GM12892 (cell line): Measurements from ENCODE around the gene TSKU.

Source experiments
- DNase-seq: peaks from one replicate; pipeline ENCODE4 v3.0.0; 2011; ENCODE audit not compliant: insufficient read length
- FAIRE-seq: peaks from 2 replicates; lab custom pipeline; 2011; peaks lifted over from hg19 to GRCh38; lab: Jason Lieb, UNC
- POLR2A ChIP-seq: IDR thresholded peaks from 2 replicates; pipeline ENCODE4 v1.6.1; 2011; ENCODE audit warnings: low read depth, low read length, control low read depth
- POLR2AphosphoS5 ChIP-seq: IDR thresholded peaks from 2 replicates; pipeline ENCODE4 v1.6.1; 2011; ENCODE audit warnings: low read depth, low read length, control low read depth
- TAF1 ChIP-seq: IDR thresholded peaks from 2 replicates; pipeline ENCODE4 v1.6.1; 2011; ENCODE audit warnings: low read depth, mild to moderate bottlenecking, control low read depth, low read length, borderline replicate concordance

TSKU gene

DNA sequence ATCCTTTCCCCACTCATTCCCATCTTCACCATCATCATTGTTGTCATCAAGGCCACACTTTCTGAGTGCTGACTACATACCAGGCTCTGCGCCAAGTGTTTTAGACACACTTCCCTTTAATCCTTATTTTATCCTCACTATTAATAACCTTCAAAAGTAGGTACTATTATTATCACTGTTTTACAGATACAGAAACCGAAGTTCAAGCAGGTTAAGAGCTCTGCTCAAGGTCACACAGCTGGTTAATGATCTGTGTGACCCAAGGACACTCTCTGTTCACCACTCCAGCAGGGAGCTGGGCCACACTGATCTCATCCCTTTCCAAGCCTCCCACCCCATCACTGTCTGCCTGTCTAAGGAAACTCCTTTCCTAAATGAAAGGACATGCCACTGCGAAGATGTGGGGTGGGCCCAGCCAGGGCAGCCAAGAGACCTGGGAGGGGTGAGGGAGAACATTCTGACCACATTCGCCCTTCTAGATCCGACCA is 17.2 kb upstream of the TSKU start:
- no peak for DNase-seq
- no peak for FAIRE-seq

GRCh38 chr11:76766521-76766920 is 16.6 kb upstream of the TSKU start:
- TF ChIP-seq TAF1: no peak
- no peak for TF ChIP-seq POLR2A
- TF ChIP-seq POLR2AphosphoS5: no peak
- DNase-seq (no peak), FAIRE-seq (no peak)

More for the DNA sequence above, 17.2 kb upstream of the TSKU start:
- no peak for TF ChIP-seq TAF1
- TF ChIP-seq POLR2A: no peak
- no peak for TF ChIP-seq POLR2AphosphoS5

DNA sequence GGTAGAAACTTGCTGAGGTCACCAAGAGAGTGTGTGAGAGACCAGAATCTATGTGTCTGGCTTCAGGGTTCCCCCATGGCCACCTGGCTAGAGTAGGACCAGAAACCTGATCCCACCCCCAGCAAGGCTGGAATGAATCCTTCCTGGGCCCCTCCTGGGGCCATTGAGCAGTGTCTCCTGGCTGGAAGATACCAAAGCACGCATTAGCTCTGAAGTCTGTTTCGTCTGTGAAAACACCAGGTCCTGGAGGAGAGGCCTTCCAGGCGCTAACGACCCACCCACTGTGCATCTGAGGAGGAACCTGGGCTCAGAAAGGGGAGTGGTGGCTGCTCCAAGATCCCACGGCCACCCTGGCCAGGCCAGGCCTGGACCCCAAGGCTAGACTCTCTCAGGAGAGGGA is 15.5 kb upstream of the TSKU start:
- DNase-seq (no peak), FAIRE-seq (no peak)
- no peak for TF ChIP-seq POLR2A
- no peak for TF ChIP-seq POLR2AphosphoS5
- no peak for TF ChIP-seq TAF1

GRCh38 chr11:76768088-76768908 is 14.9 kb upstream of the TSKU start:
- TF ChIP-seq POLR2AphosphoS5 (no peak), TAF1 (no peak), POLR2A (no peak)
- DNase-seq: no peak
- peak; percentile 70 for FAIRE-seq

DNA sequence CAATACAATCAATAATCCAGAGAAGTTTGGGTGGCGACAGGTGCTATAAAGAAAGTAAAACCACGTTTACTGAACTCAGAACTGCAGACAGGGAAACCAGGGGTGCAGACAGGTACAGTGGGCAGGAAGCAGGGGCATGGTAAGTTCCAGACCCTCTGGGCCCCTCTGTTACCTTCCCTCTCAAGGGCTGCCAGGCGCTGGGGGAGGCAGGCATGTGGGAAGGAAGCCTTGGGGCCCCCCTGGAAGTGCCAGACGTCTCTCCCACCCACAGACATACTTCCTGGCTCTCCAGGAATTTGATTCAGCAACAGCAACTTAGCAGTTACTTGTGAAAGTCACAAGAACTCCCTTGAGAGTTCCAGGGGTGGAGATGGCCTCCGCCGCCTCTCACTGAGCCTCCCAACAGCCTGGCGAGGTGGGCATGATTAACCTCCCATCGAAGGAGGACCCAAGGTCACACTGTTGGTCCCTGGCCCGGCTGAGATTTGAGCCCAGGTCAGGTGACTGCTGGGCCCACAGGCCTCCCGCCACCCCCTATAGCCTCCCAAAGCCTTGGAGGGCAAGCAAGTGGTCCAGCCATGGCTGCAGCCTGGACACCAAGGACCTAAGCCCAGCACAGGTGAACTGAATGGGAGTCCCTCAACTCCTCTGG is 14.1 kb upstream of the TSKU start:
- TF ChIP-seq POLR2A: no peak
- no peak for TF ChIP-seq TAF1
- TF ChIP-seq POLR2AphosphoS5: no peak
- DNase-seq (no peak), FAIRE-seq (no peak)

DNA sequence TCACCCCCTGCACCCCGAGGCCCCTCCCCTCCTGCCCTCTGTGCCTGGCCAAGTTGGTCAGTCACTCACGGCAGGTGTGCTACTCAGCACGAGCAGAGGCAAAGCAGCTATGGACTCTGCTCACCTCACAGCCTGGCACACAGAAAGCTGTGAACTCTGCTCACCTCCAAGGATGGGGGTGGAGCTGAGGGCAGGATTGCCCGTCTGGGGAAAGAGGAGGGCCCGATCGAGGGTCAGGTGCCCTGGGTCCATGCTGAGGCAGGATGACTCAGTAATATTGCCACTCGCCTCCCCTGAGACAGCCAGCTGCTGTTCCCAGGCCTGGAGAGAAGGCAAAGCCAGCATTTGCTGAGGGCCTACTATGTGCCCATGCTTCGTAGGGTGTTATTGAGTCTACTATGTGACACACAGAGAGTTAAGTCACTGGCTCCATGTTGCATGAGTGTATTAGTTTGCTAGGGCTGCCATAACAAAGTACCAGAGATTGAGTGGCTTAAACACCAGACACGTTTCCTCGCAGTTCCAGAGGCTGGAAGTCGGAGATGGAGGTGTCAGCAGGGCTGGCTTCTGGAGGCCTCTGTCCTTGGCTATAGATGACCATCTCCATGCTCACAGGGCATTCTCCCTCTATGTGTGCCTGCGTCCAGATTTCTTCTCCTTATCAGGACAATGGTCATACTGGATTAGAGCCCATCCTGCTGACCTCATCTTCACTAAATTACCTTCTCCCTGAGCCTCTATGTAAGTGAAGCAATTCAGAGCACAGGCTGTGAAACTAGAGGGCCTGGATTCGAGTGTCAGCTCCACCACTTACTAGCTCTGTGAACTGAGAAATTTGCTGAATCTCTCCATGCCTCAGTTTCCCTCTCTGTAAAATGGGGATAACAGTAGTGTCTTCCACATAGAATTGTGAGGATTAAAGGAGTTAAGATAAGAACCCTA is 13.2 kb upstream of the TSKU start:
- TF ChIP-seq POLR2A (no peak), TAF1 (no peak), POLR2AphosphoS5 (no peak)
- FAIRE-seq (no peak), DNase-seq (no peak)

GRCh38 chr11:76770642-76771445 is 12.3 kb upstream of the TSKU start:
- TF ChIP-seq POLR2A: no peak
- no peak for TF ChIP-seq POLR2AphosphoS5
- no peak for TF ChIP-seq TAF1
- FAIRE-seq: no peak
- no peak for DNase-seq

GRCh38 chr11:76771446-76772099 is 11.6 kb upstream of the TSKU start:
- FAIRE-seq: no peak
- no peak for TF ChIP-seq POLR2A
- TF ChIP-seq TAF1: no peak
- no peak for TF ChIP-seq POLR2AphosphoS5

GRCh38 chr11:76772100-76772782 is 10.9 kb upstream of the TSKU start:
- FAIRE-seq: no peak

More at GRCh38 chr11:76771446-76772099, 11.6 kb upstream of the TSKU start:
- no peak for DNase-seq

More at GRCh38 chr11:76772100-76772782, 10.9 kb upstream of the TSKU start:
- no peak for DNase-seq
- no peak for TF ChIP-seq POLR2A
- no peak for TF ChIP-seq POLR2AphosphoS5
- no peak for TF ChIP-seq TAF1
